ENCODE results near the gene CHERP. TPM values are rescaled to one million over a fixed set of nuclear protein-coding genes. Genes with fewer than 3 reads are reported as not detected.

Gene CHERP
- total and polyA plus RNA-seq, 7 experiments from 2014 or later, result 10.4 to 80.7 (median 60.4) TPM

DNA sequence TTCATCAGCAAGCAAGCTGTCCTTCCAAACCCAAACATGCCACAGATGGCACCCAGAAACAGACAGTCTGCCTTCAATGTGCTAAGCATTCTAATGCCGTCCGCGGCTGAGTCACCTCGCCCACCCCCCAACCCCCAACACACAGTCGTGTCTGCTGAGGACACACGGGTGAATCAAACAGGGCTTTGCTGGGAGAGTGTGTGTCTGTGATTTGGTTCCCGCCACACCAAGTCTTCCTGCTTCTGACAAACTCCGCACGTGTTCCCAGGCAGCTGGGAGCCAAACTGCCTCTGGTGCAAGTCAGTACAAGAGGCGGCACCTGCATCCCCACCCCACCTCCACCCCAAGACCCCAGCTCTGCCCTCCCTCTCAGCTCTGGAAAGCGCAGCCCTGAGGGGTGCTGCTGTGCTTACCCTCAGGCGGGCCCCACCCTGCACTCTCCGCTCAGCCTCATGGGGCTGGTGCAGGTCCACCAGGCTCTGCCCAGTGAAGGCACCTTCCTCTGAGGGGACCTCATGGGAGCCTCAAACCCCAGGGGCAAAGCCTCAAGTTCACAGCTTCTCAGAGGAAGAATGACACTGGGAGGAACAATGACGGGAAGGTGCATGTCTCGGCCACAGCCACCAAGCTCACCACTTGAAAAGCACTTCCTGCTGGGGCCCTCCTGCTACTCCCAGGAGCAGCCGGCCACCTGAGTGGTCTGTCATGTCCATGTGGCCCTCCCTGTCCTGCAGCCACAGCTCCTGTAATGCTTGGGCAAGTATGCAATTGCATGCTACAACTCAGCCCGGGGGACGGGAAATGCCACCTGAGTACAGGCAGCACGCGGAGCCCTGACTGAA, 45.0 kb upstream of the CHERP start:
- CTCF ChIA-PET, result interaction anchor here (0.6 to 1.9 kb wide), 5 partner anchors 9 to 802 kb away, joined by 3 to 7 read pairs (median 3); no protein-coding TSS in a partner anchor

DNA sequence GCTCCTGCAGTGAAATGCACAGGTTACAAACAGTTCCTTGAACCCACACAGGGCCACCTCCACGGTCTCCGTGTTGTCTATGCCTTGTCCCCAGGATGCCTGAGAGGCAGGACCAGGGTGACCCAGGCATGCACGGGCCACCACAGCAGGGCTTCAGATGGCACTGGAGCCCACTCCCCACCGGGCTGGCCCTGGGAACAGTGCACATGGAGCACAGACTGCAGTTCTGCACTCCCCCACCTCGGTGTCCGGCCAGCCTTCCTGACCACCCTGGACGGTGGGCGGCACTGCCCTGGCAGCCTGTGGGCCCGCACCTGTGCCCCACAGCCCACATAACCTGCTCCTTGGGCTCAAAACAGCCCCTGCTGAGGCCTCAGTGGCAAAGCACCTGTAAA, 44.2 kb upstream of the CHERP start:
- ChIA-PET POLR2A (interaction anchor here (0.6 to 1.8 kb wide), 5 partner anchors 9 to 41 kb away, joined by 3 to 14 read pairs (median 3); partner anchors contain the start of gene MED26), CTCF (interaction anchor here (1.5 to 1.9 kb wide), 2 partner anchors 8 to 13 kb away, joined by 7 read pairs; no protein-coding TSS in a partner anchor)
- no peaks in the 10 kb centered on the region for H3K27me3 Mint-ChIP-seq
- peaks cover 0 to 4% (median 0%) of the 10 kb centered on the region in 3 experiments for H3K36me3 ChIP-seq (ENCODE audit: control insufficient read depth in 2 of 3, insufficient read depth in 3 of 3, low read length in 3 of 3)
- no peak for DNase-seq
- H3K4me3 Mint-ChIP-seq, result peak overlapping the region in 9 of 10 donors; percentile 68 to 90 (median 86)
- H3K9me3 Mint-ChIP-seq, result no peaks in the 10 kb centered on the region
- H3K36me3 Mint-ChIP-seq, result peaks cover 0 to 5% (median 0%) of the 10 kb centered on the region in 5 donors
- ATAC-seq, result no peak
- peaks cover 65% of the 10 kb centered on the region in 2 donors for H3K4me1 ChIP-seq (ENCODE audit: control insufficient read depth in 2 of 2, insufficient read depth in 2 of 2, low read length in 2 of 2)
- no peaks in the 10 kb centered on the region for H3K9me3 ChIP-seq (ENCODE audit: control insufficient read depth in 2 of 3, low read length in 3 of 3)
- H3K27ac ChIP-seq (ENCODE audit: low read depth, low read length), result peak overlapping the region; percentile 62
- H3K4me3 ChIP-seq (ENCODE audit: low read length), result no peak overlapping the region
- H3K27me3 ChIP-seq (ENCODE audit: control insufficient read depth in 2 of 2, insufficient read depth in 2 of 2, low read length in 2 of 2), result no peaks in the 10 kb centered on the region
- peaks cover 49 to 96% (median 84%) of the 10 kb centered on the region in 7 donors for H3K4me1 Mint-ChIP-seq
- intact Hi-C loops (cut with micrococcal nuclease), result no loop called here
- peak overlapping the region; percentile 82 to 95 (median 90) for H3K27ac Mint-ChIP-seq

More for the DNA sequence above, 45.0 kb upstream of the CHERP start:
- peak overlapping the region; percentile 81 to 90 (median 86) for H3K4me3 Mint-ChIP-seq
- no peaks in the 10 kb centered on the region for H3K27me3 Mint-ChIP-seq
- peaks cover 0 to 5% (median 0%) of the 10 kb centered on the region in 5 donors for H3K36me3 Mint-ChIP-seq
- Histone ChIP-seq H3K4me3 (ENCODE audit: low read length) (peak overlapping the region; percentile 50), H3K4me1 (ENCODE audit: control insufficient read depth in 2 of 2, insufficient read depth in 2 of 2, low read length in 2 of 2) (peaks cover 65% of the 10 kb centered on the region in 2 donors), H3K9me3 (ENCODE audit: control insufficient read depth in 2 of 3, low read length in 3 of 3) (no peaks in the 10 kb centered on the region), H3K27me3 (ENCODE audit: control insufficient read depth in 2 of 2, insufficient read depth in 2 of 2, low read length in 2 of 2) (no peaks in the 10 kb centered on the region), H3K27ac (ENCODE audit: low read depth, low read length) (peak overlapping the region; percentile 62), H3K36me3 (ENCODE audit: control insufficient read depth in 2 of 3, insufficient read depth in 3 of 3, low read length in 3 of 3) (peaks cover 0 to under 1% (median 0%) of the 10 kb centered on the region in 3 experiments)
- no peaks in the 10 kb centered on the region for H3K9me3 Mint-ChIP-seq
- POLR2A ChIA-PET, result interaction anchor here (0.6 to 2.3 kb wide), 10 partner anchors 10 to 92 kb away, joined by 3 to 20 read pairs (median 3); partner anchors contain the start of genes CALR3, MED26 and SLC35E1
- peak overlapping the region; percentile 82 to 95 (median 90) for H3K27ac Mint-ChIP-seq
- intact Hi-C loops (cut with micrococcal nuclease), result loop anchor here in 1 of 2 donors (1.0 kb wide), 1 partner anchor 59 kb away; no protein-coding TSS in a partner anchor
- peaks cover 49 to 94% (median 83%) of the 10 kb centered on the region in 7 donors for H3K4me1 Mint-ChIP-seq
- ATAC-seq (peak; percentile 1), DNase-seq (peak; percentile 37 to 69 (median 61))

DNA sequence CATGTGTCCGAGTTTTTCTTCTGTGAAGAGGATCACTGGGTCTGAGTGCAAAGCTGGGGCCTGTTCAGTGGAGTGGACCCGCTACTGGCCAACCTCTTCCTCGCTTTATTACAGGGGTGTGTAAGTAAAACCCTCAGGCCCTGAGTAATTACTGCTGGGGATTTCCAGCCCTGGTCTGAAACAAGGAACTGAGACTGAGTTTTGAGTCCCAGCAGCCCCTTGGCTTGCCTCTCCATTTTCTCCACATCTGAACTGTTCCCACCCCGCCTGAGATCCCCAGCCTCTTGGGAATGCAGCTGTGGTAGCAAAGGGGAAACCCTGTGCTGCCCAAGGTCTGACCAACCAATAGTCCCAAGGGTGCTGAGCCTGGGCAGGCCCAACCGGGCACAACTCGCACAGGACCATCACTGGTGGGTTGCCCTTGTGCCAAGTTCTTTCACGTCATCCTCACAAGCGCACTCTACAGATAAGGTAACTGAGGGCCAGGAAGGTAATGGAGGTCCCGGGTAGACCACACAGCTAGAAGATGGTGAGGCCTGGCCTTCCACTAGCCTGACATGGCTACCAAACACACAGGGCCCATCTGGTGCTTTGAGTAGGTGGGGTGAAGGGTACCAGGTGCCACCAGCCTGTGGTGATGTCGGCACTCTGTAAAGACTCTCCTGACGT, 43.7 kb upstream of the CHERP start:
- no peak for DNase-seq
- H3K9me3 ChIP-seq (ENCODE audit: control insufficient read depth in 2 of 3, low read length in 3 of 3), result no peaks in the 10 kb centered on the region
- no peaks in the 10 kb centered on the region for H3K27me3 Mint-ChIP-seq
- H3K27me3 ChIP-seq (ENCODE audit: control insufficient read depth in 2 of 2, insufficient read depth in 2 of 2, low read length in 2 of 2), result no peaks in the 10 kb centered on the region
- H3K36me3 Mint-ChIP-seq, result peaks cover 0 to 5% (median 0%) of the 10 kb centered on the region in 5 donors
- ChIA-PET CTCF (no interaction called here), POLR2A (interaction anchor here (0.7 to 2.3 kb wide), 4 partner anchors 9 to 42 kb away, joined by 3 to 6 read pairs (median 4); partner anchors contain the start of gene MED26)
- peaks cover 0 to 4% (median 0%) of the 10 kb centered on the region in 3 experiments for H3K36me3 ChIP-seq (ENCODE audit: control insufficient read depth in 2 of 3, insufficient read depth in 3 of 3, low read length in 3 of 3)
- H3K4me1 ChIP-seq (ENCODE audit: control insufficient read depth in 2 of 2, insufficient read depth in 2 of 2, low read length in 2 of 2), result peaks cover 65% of the 10 kb centered on the region in 2 donors
- peaks cover 49 to 94% (median 82%) of the 10 kb centered on the region in 7 donors for H3K4me1 Mint-ChIP-seq
- intact Hi-C loops (cut with micrococcal nuclease), result no loop called here
- peak overlapping the region; percentile 65 to 95 (median 88) for H3K27ac Mint-ChIP-seq
- ATAC-seq, result peak; percentile 12
- no peak overlapping the region for H3K4me3 ChIP-seq (ENCODE audit: low read length)
- no peaks in the 10 kb centered on the region for H3K9me3 Mint-ChIP-seq
- peak overlapping the region; percentile 25 to 90 (median 86) for H3K4me3 Mint-ChIP-seq
- peak overlapping the region; percentile 62 for H3K27ac ChIP-seq (ENCODE audit: low read depth, low read length)

DNA sequence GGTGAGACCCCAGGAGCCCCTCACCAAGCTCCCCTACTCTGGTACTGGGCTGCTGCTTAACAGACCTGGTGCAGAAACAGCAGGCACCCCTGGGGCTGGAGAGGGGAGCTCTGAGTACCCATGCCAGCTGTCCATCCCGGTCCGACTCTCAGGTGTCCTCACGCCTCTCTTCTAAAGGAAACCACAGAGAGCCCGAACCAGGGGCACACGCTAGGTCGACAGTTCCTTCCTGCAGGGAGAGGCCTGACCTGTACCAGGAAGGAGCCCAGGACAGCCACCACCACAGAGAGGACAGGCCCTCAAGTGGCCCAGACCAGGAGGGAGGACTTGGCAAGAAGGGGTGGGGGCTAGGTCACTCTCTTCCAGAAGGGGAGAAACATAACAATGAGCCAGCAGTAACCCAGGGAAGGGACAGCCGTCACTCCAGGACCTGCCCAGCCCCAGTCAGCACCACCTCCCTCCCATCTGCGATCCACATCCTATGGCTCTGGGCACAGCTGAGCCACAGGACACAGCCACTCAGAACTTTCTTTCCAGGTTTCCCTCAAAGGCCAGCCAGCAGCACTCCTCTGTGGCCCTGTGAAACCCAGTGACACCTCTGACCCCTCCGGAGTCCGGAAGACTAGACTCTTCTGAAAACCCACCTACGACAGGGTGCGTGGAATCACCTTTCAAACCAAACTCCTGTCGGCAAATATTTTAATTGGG, 43.0 kb upstream of the CHERP start:
- peak overlapping the region; percentile 36 to 90 (median 80) for H3K4me3 Mint-ChIP-seq
- peaks cover 47 to 92% (median 78%) of the 10 kb centered on the region in 7 donors for H3K4me1 Mint-ChIP-seq
- DNase-seq (no peak), ATAC-seq (no peak)
- CTCF ChIA-PET, result interaction anchor here (1.3 to 1.4 kb wide), 2 partner anchors 12 to 19 kb away, joined by 3 to 4 read pairs; no protein-coding TSS in a partner anchor
- H3K36me3 ChIP-seq (ENCODE audit: control insufficient read depth in 2 of 3, insufficient read depth in 3 of 3, low read length in 3 of 3), result peaks cover 0 to 4% (median 0%) of the 10 kb centered on the region in 3 experiments
- POLR2A ChIA-PET, result interaction anchor here (1.0 to 5.0 kb wide), 11 partner anchors 8 to 43 kb away, joined by 3 to 26 read pairs (median 6); partner anchors contain the start of genes MED26 and SLC35E1
- H3K27me3 ChIP-seq (ENCODE audit: control insufficient read depth in 2 of 2, insufficient read depth in 2 of 2, low read length in 2 of 2), result no peaks in the 10 kb centered on the region
- peaks cover 65% of the 10 kb centered on the region in 2 donors for H3K4me1 ChIP-seq (ENCODE audit: control insufficient read depth in 2 of 2, insufficient read depth in 2 of 2, low read length in 2 of 2)
- intact Hi-C loops (cut with micrococcal nuclease), result no loop called here
- no peak overlapping the region for H3K4me3 ChIP-seq (ENCODE audit: low read length)
- no peaks in the 10 kb centered on the region for H3K27me3 Mint-ChIP-seq
- H3K9me3 ChIP-seq (ENCODE audit: control insufficient read depth in 2 of 3, low read length in 3 of 3), result no peaks in the 10 kb centered on the region
- no peaks in the 10 kb centered on the region for H3K9me3 Mint-ChIP-seq
- H3K27ac Mint-ChIP-seq, result peak overlapping the region; percentile 82 to 95 (median 90)
- H3K36me3 Mint-ChIP-seq, result peaks cover 0 to 5% (median 0%) of the 10 kb centered on the region in 5 donors
- H3K27ac ChIP-seq (ENCODE audit: low read depth, low read length), result peak overlapping the region; percentile 62

DNA sequence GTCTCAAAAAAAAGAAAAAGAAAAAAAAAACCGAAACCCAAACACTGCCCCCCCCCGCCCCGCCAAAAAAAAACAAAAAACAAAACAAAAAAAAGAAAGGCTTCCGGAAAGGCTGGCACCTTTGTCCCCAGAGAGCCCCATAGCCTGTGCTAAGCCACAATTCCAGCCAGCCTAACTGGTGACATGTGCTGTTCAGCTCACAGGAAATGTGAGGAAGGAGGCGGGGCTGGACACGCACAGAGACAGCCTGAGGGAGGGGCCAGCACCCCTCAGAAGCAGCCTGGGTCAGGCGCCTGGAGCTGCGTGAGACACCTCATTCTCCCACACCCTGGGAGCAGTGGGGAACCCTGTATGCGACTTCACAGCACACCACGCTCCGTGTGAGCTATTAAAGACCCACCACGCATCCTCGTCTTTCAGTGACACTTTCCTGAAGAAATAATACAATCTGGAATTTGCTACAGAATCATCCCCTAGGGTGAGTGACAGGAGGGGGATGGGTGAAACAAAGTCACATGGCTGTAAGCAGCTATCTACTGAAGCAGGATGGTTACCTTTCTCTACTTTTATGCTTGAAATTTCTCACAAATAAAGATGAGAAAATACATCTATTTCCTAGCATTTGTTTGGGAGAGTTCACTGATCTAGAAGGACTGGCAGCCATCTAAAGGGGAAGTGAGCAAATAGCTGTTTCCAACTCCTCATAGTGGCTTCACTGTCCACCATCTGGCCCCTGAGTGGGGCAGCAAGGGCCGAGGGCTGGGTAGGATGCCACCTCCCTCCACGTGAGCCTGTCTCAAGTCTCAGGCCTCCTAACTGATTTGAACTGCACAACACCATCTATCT, 42.2 kb upstream of the CHERP start:
- peaks cover 0 to 8% (median 0%) of the 10 kb centered on the region in 3 experiments for H3K36me3 ChIP-seq (ENCODE audit: control insufficient read depth in 2 of 3, insufficient read depth in 3 of 3, low read length in 3 of 3)

More for the DNA sequence above, 42.2 kb upstream of the CHERP start:
- intact Hi-C loops (cut with micrococcal nuclease), result loop anchor here (1.0 to 5.0 kb wide), 7 partner anchors 10 to 747 kb away; partner anchors contain the start of genes CHERP (in 2 of the 2), MED26 (in 2 of the 2), SLC35E1 (in 2 of the 2) and SMIM7 (in 2 of the 2)
- peak; percentile 68 to 93 (median 86) for DNase-seq
- Mint-ChIP-seq H3K27ac (peak overlapping the region; percentile 82 to 95 (median 90)), H3K4me3 (peak overlapping the region; percentile 70 to 90 (median 78)), H3K9me3 (no peaks in the 10 kb centered on the region), H3K4me1 (peaks cover 49 to 90% (median 77%) of the 10 kb centered on the region in 7 donors), H3K27me3 (no peaks in the 10 kb centered on the region), H3K36me3 (peaks cover 0 to 5% (median 0%) of the 10 kb centered on the region in 5 donors)
- Histone ChIP-seq H3K4me1 (ENCODE audit: control insufficient read depth in 2 of 2, insufficient read depth in 2 of 2, low read length in 2 of 2) (peaks cover 65% of the 10 kb centered on the region in 2 donors), H3K27me3 (ENCODE audit: control insufficient read depth in 2 of 2, insufficient read depth in 2 of 2, low read length in 2 of 2) (no peaks in the 10 kb centered on the region), H3K27ac (ENCODE audit: low read depth, low read length) (peak overlapping the region; percentile 62), H3K4me3 (ENCODE audit: low read length) (peak overlapping the region; percentile 26), H3K9me3 (ENCODE audit: control insufficient read depth in 2 of 3, low read length in 3 of 3) (no peaks in the 10 kb centered on the region)
- ChIA-PET POLR2A (interaction anchor here (0.7 to 5.0 kb wide), 13 partner anchors 9 to 76 kb away, joined by 3 to 26 read pairs (median 6); partner anchors contain the start of genes MED26, SLC35E1 and TMEM38A), CTCF (interaction anchor here (0.6 to 1.4 kb wide), 3 partner anchors 11 to 96 kb away, joined by 3 to 4 read pairs (median 3); no protein-coding TSS in a partner anchor)
- peak; percentile 89 for ATAC-seq

Measured in naive thymus-derived CD4-positive, alpha-beta T cell (primary cell).